GM19193 (cell line): ENCODE results near the gene ZMIZ2.

Experiments
- POLR2A ChIP-seq: IDR thresholded peaks from 4 replicates; pipeline ENCODE4 v1.6.1; 2011; ENCODE audit not compliant: insufficient read depth, insufficient read length; ENCODE audit errors: extremely low read depth

ZMIZ2 gene

GRCh38 chr7:44802418-44803025 lies 53.9 kb downstream of the ZMIZ2 start:
- TF ChIP-seq POLR2A, result no peak

GRCh38 chr7:44803828-44804519 lies 55.3 kb downstream of the ZMIZ2 start:
- TF ChIP-seq POLR2A, result peak; percentile 7

GRCh38 chr7:44805950-44806349 lies 57.3 kb downstream of the ZMIZ2 start:
- TF ChIP-seq POLR2A, result no peak

- no peak for TF ChIP-seq POLR2A
Observed at GRCh38 chr7:44808914-44809393, 60.3 kb downstream of the ZMIZ2 start.

GRCh38 chr7:44811093-44811492 lies 62.4 kb downstream of the ZMIZ2 start:
- TF ChIP-seq POLR2A, result no peak

- TF ChIP-seq POLR2A, result no peak
Observed at GRCh38 chr7:44811571-44811970, 62.9 kb downstream of the ZMIZ2 start.

- TF ChIP-seq POLR2A, result no peak
Observed at GRCh38 chr7:44814919-44815318, 66.3 kb downstream of the ZMIZ2 start.

GRCh38 chr7:44819292-44819691 lies 70.6 kb downstream of the ZMIZ2 start:
- no peak for TF ChIP-seq POLR2A
